ENCODE measurements around the gene APOL3. TPM values are rescaled to one million over a fixed set of nuclear protein-coding genes. Genes with fewer than 3 reads are reported as not detected.

The APOL3 gene
- total and polyA plus RNA-seq, 2 donors (not counting 3 experiments of a cell fraction or from before 2014, with no cell fraction given): 17.9 to 36.9 TPM

DNA sequence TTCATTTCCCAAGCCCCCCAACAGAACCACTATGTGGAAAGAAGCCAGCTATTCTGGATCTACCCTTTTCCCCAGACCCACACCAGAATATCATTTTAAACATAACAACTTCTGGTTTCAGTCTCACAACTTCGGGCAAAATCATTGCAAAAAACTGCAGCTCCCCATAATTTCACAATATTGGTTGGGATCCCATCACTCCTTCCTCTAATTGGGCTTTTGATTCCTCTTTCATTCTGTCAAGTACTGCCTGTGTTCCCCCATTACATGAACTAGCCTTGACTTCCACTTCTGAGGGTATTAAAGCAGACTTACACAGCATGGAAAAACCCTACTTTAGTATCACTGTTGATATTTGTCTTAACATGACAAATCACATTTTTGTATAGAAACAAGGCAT is 4.1 kb upstream of the APOL3 start:
- CTCF ChIA-PET: interaction anchor here (1.4 to 2.8 kb wide), 2 partner anchors 15 to 99 kb away, joined by 3 to 16 read pairs; no protein-coding TSS in a partner anchor
- no TSS peak for BruUV-seq (replicated peaks)
- FAIRE-seq: no peak

More for the DNA sequence above, 4.1 kb upstream of the APOL3 start:
- Histone ChIP-seq H3K9me3 (replicated peaks; ENCODE audit: control insufficient read depth, insufficient read depth, low read length) (no peaks in the 10 kb centered on the region), H3K4me1 (ENCODE audit: control insufficient read depth, extremely low read depth, insufficient read depth, low read length) (peaks cover 8% of the 10 kb centered on the region), H3K27me3 (ENCODE audit: control insufficient read depth in 2 of 2, insufficient read depth in 2 of 2, low read length in 2 of 2) (peaks cover 3 to 7% of the 10 kb centered on the region in 2 experiments), H3K36me3 (ENCODE audit: control insufficient read depth in 2 of 2, extremely low read depth in 1 of 2, insufficient read depth in 2 of 2, low read length in 2 of 2) (no peaks in the 10 kb centered on the region), H3K9ac (replicated peaks; ENCODE audit: extremely low read depth, insufficient read depth, low read length) (no peak overlapping the region), H3K9me1 (replicated peaks; ENCODE audit: control insufficient read depth, extremely low read depth, insufficient read depth, low read length) (no peaks in the 10 kb centered on the region), H3K4me2 (ENCODE audit: insufficient read depth, low read length) (no peak overlapping the region), H4K20me1 (replicated peaks; ENCODE audit: control insufficient read depth, extremely low read depth, insufficient read depth, low read length) (no peaks in the 10 kb centered on the region), H3K27ac (ENCODE audit: insufficient read depth, low read depth, low read length) (no peak overlapping the region), H3K79me2 (ENCODE audit: control insufficient read depth, insufficient read depth, low read length) (no peaks in the 10 kb centered on the region), H2AFZ (ENCODE audit: low read depth, low read length) (no peak overlapping the region), H3K4me3 (replicated peaks in 1 of 3; ENCODE audit: insufficient read depth in 1 of 3, low read depth in 1 of 3, low read length in 3 of 3) (no peak overlapping the region)
- dilution Hi-C loops (cut with MboI; ENCODE audit: extremely low pct_ligation_motif_present, low sequenced_read_pairs) (no loop called here), intact Hi-C loops (cut with micrococcal nuclease) (no loop called here)
- no peak for DNase-seq (ENCODE audit: low read depth, low spot score)
- TF ChIP-seq EZH2 (IDR thresholded peaks at IDR 0.05; ENCODE audit: borderline replicate concordance, low read depth, low read length, severe bottlenecking) (no peak), FOS (IDR thresholded peaks at IDR 0.05; ENCODE audit: borderline replicate concordance, insufficient read depth, low read length) (no peak), JUN (IDR thresholded peaks at IDR 0.05; ENCODE audit: borderline replicate concordance, insufficient read depth, insufficient read length, low read depth) (no peak), POLR2A (IDR thresholded peaks at IDR 0.05; ENCODE audit: low read depth, low read length) (no peak), MYC (IDR thresholded peaks at IDR 0.05; ENCODE audit: low read depth, low read length) (no peak), GATA2 (IDR thresholded peaks at IDR 0.05; ENCODE audit: insufficient read depth, insufficient read length, low read depth, low read length) (no peak), POLR2AphosphoS5 (IDR thresholded peaks at IDR 0.05; ENCODE audit: insufficient read depth, low read depth, low read length) (no peak)
- TF ChIP-seq, protein P1, sequence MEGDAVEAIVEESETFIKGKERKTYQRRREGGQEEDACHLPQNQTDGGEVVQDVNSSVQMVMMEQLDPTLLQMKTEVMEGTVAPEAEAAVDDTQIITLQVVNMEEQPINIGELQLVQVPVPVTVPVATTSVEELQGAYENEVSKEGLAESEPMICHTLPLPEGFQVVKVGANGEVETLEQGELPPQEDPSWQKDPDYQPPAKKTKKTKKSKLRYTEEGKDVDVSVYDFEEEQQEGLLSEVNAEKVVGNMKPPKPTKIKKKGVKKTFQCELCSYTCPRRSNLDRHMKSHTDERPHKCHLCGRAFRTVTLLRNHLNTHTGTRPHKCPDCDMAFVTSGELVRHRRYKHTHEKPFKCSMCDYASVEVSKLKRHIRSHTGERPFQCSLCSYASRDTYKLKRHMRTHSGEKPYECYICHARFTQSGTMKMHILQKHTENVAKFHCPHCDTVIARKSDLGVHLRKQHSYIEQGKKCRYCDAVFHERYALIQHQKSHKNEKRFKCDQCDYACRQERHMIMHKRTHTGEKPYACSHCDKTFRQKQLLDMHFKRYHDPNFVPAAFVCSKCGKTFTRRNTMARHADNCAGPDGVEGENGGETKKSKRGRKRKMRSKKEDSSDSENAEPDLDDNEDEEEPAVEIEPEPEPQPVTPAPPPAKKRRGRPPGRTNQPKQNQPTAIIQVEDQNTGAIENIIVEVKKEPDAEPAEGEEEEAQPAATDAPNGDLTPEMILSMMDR (IDR thresholded peaks at IDR 0.05; ENCODE audit: extremely low read depth in 1 of 2, insufficient read depth in 1 of 2, low read depth in 1 of 2, low read length in 2 of 2): no peak
- TF ChIP-seq, protein P2, sequence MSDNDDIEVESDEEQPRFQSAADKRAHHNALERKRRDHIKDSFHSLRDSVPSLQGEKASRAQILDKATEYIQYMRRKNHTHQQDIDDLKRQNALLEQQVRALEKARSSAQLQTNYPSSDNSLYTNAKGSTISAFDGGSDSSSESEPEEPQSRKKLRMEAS (IDR thresholded peaks at IDR 0.05; ENCODE audit: insufficient read depth, insufficient read length): no peak
- POLR2A ChIA-PET: no interaction called here

All from endothelial cell of umbilical vein (primary cell).